HG03108 (cell line): ENCODE measurements around the gene RBM23.

ENCODE experiments used
- ATAC-seq: cut with Tn5 transposase; IDR thresholded peaks from one replicate; pipeline ENCODE4 v1.9.1; 2021; ENCODE audit warnings: moderate library complexity; ENCODE audit not compliant: unreplicated experiment

Gene RBM23

DNA sequence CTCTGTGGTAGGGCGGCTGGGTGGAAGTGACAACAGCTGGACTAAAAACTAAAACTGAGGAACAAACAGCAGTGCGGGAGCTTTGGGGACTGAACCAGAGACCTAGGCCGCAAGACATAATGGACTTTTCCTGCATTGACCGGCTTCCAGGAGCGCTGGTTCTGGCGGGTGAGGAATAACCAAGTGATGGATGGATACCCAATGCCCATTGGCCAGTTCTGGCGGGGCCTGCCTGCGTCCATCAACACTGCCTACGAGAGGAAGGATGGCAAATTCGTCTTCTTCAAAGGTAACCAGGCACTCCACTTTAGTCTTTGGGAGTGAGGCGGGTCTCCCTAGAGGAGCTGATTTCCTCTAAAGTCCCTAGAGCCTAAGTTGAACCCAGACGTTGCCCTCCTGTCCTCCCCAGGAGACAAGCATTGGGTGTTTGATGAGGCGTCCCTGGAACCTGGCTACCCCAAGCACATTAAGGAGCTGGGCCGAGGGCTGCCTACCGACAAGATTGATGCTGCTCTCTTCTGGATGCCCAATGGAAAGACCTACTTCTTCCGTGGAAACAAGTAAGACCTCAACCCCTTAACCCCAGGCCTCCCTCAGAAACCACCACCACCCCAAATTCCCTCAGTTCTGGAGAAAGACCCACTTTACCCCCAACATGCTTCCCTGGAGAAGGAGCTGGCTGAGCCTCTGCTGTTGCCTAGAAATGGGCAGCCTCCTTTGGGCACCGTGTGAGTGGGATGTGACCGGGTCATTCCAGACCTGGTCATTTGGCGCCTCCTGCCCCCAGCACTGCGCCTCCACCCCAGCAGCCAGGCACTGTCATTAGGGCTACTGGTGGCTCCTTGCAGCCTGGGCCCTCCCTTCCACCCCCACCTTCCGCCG, 74.5 kb downstream of the RBM23 start:
- no peak for ATAC-seq
